ENCODE measurements around the gene NIPAL3. TPM values are rescaled to one million over a fixed set of nuclear protein-coding genes. Genes with fewer than 3 reads are reported as not detected.

The NIPAL3 gene
- total RNA-seq, 6 donors from 2014 or later: 28.2 to 71.0 (median 46.6) TPM

DNA sequence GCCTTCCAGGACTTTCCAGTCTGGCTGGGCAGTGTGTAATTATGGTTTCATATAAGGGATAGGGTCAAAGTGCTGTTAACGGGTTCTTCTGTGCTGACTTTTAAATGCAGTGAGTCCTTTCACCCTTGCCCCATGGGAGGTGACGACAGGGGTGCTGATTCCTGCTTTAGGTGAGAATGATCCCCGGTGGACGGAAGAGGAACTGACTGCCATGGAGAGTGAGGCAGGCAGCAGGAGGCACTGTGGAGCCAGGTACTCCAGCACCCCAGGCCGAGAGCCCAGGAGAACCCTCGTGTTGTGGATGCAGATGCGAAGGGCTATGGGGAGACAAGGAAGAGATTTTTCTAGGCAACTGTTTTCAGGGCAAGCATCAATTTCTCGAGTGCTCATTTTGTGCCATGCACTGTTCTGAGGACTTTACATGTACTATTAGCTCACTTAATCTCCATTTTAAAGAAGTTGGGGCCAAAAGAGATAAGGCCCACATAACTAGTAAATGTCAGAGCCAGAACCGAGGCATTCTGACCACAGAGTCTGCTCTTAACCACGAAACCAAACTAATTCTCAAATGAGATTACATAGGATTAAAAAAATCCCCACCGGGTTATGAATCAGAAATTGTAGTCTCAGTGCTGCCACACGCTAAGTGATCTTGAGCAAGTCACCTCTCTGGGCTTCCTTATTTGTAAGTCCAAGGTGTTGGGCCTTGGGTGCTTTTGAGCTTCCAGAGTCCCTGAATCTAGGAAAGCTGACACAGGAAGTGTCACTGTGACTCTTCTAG lies 30.3 kb upstream of the NIPAL3 start:
- no peak for ATAC-seq (ENCODE audit: low FRiP score in 2 of 2)
- 86 to 90% methylated on average over 12 of the region's 12 CpGs for WGBS, 2 donors
- peak overlapping the region; percentile 37 to 81 (median 76) for H3K27ac ChIP-seq

DNA sequence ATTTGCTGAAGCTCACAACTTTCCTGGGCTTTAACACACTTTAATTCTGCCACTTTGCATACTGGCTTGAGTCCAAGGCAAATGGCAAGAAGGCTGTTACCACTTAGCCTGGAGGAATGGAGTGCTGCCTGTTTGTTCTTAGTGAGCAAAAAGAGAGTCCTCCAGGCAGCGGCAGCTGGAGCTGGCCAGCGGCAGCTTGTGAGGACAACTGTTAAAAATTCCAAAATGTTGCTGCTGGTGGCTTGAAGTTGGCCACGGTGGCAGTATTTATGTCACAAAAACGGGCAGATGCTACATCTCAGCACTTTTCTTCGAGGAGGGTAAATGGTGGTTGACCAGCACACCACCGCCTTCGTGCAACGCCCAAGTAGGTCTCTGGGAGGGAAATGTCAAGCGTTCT lies 29.4 kb upstream of the NIPAL3 start:
- ATAC-seq (ENCODE audit: low FRiP score in 2 of 2): peak in 1 of 2 donors; percentile 32
- H3K4me3 ChIP-seq: no peak overlapping the region
- H3K4me1 ChIP-seq: peaks cover 34 to 56% (median 37%) of the 10 kb centered on the region in 4 donors
- 76 to 81% methylated on average over 8 to 9 of the region's 9 CpGs for WGBS, 2 donors
- no peak for TF ChIP-seq POLR2AphosphoS5 (IDR thresholded peaks at IDR 0.05)
- TF ChIP-seq EP300 (IDR thresholded peaks at IDR 0.05): no peak
- no peak for TF ChIP-seq POLR2A (IDR thresholded peaks at IDR 0.05)
- TF ChIP-seq, protein P1, sequence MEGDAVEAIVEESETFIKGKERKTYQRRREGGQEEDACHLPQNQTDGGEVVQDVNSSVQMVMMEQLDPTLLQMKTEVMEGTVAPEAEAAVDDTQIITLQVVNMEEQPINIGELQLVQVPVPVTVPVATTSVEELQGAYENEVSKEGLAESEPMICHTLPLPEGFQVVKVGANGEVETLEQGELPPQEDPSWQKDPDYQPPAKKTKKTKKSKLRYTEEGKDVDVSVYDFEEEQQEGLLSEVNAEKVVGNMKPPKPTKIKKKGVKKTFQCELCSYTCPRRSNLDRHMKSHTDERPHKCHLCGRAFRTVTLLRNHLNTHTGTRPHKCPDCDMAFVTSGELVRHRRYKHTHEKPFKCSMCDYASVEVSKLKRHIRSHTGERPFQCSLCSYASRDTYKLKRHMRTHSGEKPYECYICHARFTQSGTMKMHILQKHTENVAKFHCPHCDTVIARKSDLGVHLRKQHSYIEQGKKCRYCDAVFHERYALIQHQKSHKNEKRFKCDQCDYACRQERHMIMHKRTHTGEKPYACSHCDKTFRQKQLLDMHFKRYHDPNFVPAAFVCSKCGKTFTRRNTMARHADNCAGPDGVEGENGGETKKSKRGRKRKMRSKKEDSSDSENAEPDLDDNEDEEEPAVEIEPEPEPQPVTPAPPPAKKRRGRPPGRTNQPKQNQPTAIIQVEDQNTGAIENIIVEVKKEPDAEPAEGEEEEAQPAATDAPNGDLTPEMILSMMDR (IDR thresholded peaks at IDR 0.05): no peak
- no peaks in the 10 kb centered on the region for H3K27me3 ChIP-seq
- peak in 1 of 2 donors; percentile 63 for DNase-seq
- peak overlapping the region in 2 of 4 donors; percentile 16 to 79 for H3K27ac ChIP-seq
- H3K36me3 ChIP-seq: peaks cover 0 to 8% (median 0%) of the 10 kb centered on the region in 4 donors
- H3K9me3 ChIP-seq: no peaks in the 10 kb centered on the region

More for the DNA sequence above, 30.3 kb upstream of the NIPAL3 start:
- Histone ChIP-seq H3K4me1 (peaks cover 29 to 49% (median 34%) of the 10 kb centered on the region in 4 donors), H3K4me3 (no peak overlapping the region), H3K27me3 (no peaks in the 10 kb centered on the region), H3K9me3 (no peaks in the 10 kb centered on the region), H3K36me3 (peaks cover 0 to 10% (median 0%) of the 10 kb centered on the region in 4 donors)
- no peak for TF ChIP-seq POLR2A (IDR thresholded peaks at IDR 0.05)
- TF ChIP-seq, protein P1 (IDR thresholded peaks at IDR 0.05): peak in 4 of 6 experiments; percentile 8 to 41 (median 25)
- no peak for DNase-seq

DNA sequence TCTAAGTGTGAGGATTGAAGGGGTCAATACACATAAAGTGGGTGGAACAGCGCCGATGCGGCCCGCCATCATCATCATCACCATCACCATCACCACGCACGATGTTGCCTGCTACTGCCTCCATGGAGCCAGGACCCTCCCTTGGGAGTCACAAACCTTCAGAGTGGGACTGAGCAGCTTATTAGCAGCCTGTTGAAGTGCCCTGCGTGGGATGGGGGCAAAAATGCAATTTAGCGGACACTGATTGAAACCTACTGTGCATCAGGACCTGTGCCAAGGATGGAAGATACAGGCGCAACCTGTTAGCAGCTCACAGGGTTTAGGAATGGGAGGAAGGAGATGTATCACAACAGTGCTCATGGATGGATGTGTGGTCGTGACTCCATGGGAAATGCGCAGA lies 28.7 kb upstream of the NIPAL3 start:
- peaks cover 0 to 6% (median 0%) of the 10 kb centered on the region in 4 donors for H3K36me3 ChIP-seq
- ATAC-seq (ENCODE audit: low FRiP score in 2 of 2): no peak
- 94 to 97% methylated on average over 9 to 11 of the region's 11 CpGs for WGBS, 2 donors
- H3K27ac ChIP-seq: peak overlapping the region in 2 of 4 donors; percentile 22 to 79
- DNase-seq: no peak
- H3K9me3 ChIP-seq: no peaks in the 10 kb centered on the region
- TF ChIP-seq, protein P1 (IDR thresholded peaks at IDR 0.05): no peak
- TF ChIP-seq POLR2A (IDR thresholded peaks at IDR 0.05): no peak
- TF ChIP-seq EP300 (IDR thresholded peaks at IDR 0.05): no peak
- TF ChIP-seq POLR2AphosphoS5 (IDR thresholded peaks at IDR 0.05): no peak
- no peaks in the 10 kb centered on the region for H3K27me3 ChIP-seq
- H3K4me1 ChIP-seq: peaks cover 39 to 63% (median 44%) of the 10 kb centered on the region in 4 donors
- H3K4me3 ChIP-seq: no peak overlapping the region

DNA sequence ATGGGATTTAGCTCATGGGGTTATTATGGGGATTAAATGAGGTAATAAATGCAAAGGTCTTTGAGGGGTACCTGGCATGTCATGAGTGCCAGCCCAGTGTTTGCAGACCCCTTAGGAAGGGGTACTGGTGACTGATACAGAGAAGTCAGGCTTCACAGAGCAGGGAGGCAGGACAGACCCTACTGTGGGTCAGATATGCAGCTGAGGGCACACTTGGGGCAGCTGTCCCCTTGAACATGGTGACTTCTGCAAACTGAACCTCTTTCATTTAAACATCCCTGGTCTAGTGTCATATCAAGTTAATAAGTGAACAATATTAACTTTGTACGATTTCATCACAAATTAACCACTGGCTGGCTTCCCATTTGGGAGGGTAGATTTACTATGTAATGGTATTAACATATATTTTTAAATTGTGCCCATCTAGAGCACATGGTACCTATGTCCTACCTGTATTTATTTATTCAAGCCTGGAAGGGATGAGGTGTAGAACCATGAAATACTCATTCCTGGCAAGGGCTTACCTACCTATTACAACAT lies 27.9 kb upstream of the NIPAL3 start:
- no peak overlapping the region for H3K4me3 ChIP-seq
- ATAC-seq (ENCODE audit: low FRiP score in 2 of 2): no peak
- no peaks in the 10 kb centered on the region for H3K36me3 ChIP-seq
- WGBS, 2 donors: 55 to 72% methylated on average over 1 of the region's 1 CpG
- no peaks in the 10 kb centered on the region for H3K9me3 ChIP-seq
- H3K4me1 ChIP-seq: peaks cover 47 to 70% (median 52%) of the 10 kb centered on the region in 4 donors
- no peak for DNase-seq
- TF ChIP-seq POLR2A (IDR thresholded peaks at IDR 0.05) (no peak), EP300 (IDR thresholded peaks at IDR 0.05) (no peak), POLR2AphosphoS5 (IDR thresholded peaks at IDR 0.05) (no peak)
- TF ChIP-seq, protein P1 (IDR thresholded peaks at IDR 0.05): no peak
- H3K27me3 ChIP-seq: no peaks in the 10 kb centered on the region
- no peak overlapping the region for H3K27ac ChIP-seq
